Vagina (tissue), 2 donors: ENCODE results near the gene LDLRAD3.

Experiments
- POLR2A ChIP-seq, 2 donors: fragments of 450-650 bp; IDR thresholded peaks; one replicate each; pipeline ENCODE4 v1.6.1; 2017; ENCODE audit warnings: antibody characterized with exemption in 2 of 2, mild to moderate bottlenecking in 2 of 2, moderate library complexity in 2 of 2
- POLR2AphosphoS5 ChIP-seq, 2 donors: sonication (generic); formaldehyde crosslinking; IDR thresholded peaks; one replicate each; pipeline ENCODE4 v1.9.0; 2017; ENCODE audit warnings: antibody characterized with exemption in 2 of 2, mild to moderate bottlenecking in 2 of 2, low read depth in 1 of 2; ENCODE audit not compliant: insufficient read depth in 1 of 2
- TF ChIP-seq, protein P1 (sequence below), 3 experiments: fragments of 450-650 bp in 2 of 3; fragments of 200-600 bp in 1 of 3; sonication (generic) in 1 of 3; IDR thresholded peaks; one replicate each; pipeline ENCODE4 v1.5.1; 2017 to 2019; ENCODE audit warnings: antibody characterized with exemption in 3 of 3, mild to moderate bottlenecking in 2 of 3, moderate library complexity in 2 of 3

DNA sequence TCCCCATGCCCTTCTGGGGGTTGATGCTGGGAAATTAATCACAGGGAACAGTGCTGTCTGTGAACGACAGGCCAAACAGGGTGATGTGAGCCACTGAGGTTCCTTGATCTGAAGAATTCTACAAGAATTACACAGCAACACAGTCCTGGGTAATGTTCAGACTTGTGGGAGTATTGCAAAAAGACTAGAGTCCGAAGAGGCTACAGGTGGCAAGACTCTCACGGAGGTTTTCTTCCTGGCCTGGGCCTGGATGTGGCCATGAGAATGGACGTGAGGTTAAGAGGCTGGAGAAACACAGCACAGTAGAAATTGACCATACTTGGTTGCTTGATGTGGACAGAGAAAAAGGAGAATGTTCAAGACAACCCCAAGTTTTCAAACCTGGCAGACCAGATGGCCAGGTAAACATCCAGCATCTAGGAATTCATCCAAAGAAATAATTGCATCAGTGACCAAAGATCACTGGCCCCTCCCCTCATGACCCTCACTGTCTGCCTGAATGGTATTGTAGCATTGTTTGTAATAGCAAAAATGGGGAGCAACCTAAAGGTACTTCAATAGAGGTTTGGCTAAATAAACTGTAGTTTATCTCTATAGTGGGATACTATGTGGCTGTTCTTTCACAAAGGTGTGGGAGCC, 274.5 kb downstream of the LDLRAD3 start:
- TF ChIP-seq, protein P1, sequence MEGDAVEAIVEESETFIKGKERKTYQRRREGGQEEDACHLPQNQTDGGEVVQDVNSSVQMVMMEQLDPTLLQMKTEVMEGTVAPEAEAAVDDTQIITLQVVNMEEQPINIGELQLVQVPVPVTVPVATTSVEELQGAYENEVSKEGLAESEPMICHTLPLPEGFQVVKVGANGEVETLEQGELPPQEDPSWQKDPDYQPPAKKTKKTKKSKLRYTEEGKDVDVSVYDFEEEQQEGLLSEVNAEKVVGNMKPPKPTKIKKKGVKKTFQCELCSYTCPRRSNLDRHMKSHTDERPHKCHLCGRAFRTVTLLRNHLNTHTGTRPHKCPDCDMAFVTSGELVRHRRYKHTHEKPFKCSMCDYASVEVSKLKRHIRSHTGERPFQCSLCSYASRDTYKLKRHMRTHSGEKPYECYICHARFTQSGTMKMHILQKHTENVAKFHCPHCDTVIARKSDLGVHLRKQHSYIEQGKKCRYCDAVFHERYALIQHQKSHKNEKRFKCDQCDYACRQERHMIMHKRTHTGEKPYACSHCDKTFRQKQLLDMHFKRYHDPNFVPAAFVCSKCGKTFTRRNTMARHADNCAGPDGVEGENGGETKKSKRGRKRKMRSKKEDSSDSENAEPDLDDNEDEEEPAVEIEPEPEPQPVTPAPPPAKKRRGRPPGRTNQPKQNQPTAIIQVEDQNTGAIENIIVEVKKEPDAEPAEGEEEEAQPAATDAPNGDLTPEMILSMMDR (IDR thresholded peaks at IDR 0.05), result no peak
- no peak for TF ChIP-seq POLR2AphosphoS5 (IDR thresholded peaks at IDR 0.05; ENCODE audit: insufficient read depth in 1 of 2, low read depth in 1 of 2)
- no peak for TF ChIP-seq POLR2A (IDR thresholded peaks at IDR 0.05)
